Activated CD8-positive, alpha-beta memory T cell treated with anti-CD3 and anti-CD28 coated beads, Interleukin-2, amount 10 ng/mL, durations not matched to agents 7 days and 5 days (primary cell): ENCODE measurements around the gene TMCO5A. TPM values are rescaled to one million over a fixed set of nuclear protein-coding genes. Genes with fewer than 3 reads are reported as not detected.
"Not testable (repeated sequence)": the region's sequence is repeated elsewhere in the genome, so short reads cannot be mapped to it uniquely, and the experiment has no call there.

Experiments
- ATAC-seq: fragments of 150-1000 bp; cut with Tn5 transposase; one replicate; pipeline ENCODE4 v1.10.0; 2021; ENCODE audit warnings: moderate library complexity
- CTCF ChIA-PET: fragments of 350-600 bp; sonication (Branson Sonifier 250); formaldehyde crosslinking; loops from one replicate; lab custom pipeline; 2021; ENCODE audit warnings: antibody characterized with exemption; lab: Charles Lee
- DNase-seq: peaks from one replicate; pipeline ENCODE4 v3.0.0-alpha.2; 2020
- H3K27ac Mint-ChIP-seq: one replicate; pipeline ENCODE4 v1.8.0; 2021; ENCODE audit warnings: mild to moderate bottlenecking, mixed read lengths
- H3K27me3 Mint-ChIP-seq: one replicate; pipeline ENCODE4 v1.8.0; 2021; ENCODE audit warnings: mixed read lengths
- H3K36me3 Mint-ChIP-seq: one replicate; pipeline ENCODE4 v1.8.0; 2021; ENCODE audit warnings: mild to moderate bottlenecking, mixed read lengths
- H3K4me1 Mint-ChIP-seq: one replicate; pipeline ENCODE4 v1.8.0; 2021; ENCODE audit warnings: mixed read lengths
- H3K4me3 Mint-ChIP-seq: one replicate; pipeline ENCODE4 v1.8.0; 2021; ENCODE audit warnings: mild to moderate bottlenecking, moderate library complexity, mixed read lengths
- H3K9me3 Mint-ChIP-seq: one replicate; pipeline ENCODE4 v1.8.0; 2022; ENCODE audit warnings: low read depth, mixed read lengths
- total RNA-seq, 2 experiments: library from RNA; stranded (reverse); gene quantifications; one replicate each; pipeline ENCODE4 v1.2.3, GENCODE V29; 2021

TMCO5A gene
- total RNA-seq, 2 experiments from 2014 or later: not detected

- DNase-seq (no peak), ATAC-seq (no peak)
- Mint-ChIP-seq H3K4me1 (no peaks in the 10 kb centered on the region), H3K4me3 (no peak overlapping the region), H3K27me3 (no peaks in the 10 kb centered on the region), H3K36me3 (no peaks in the 10 kb centered on the region), H3K9me3 (no peaks in the 10 kb centered on the region), H3K27ac (no peak overlapping the region)
- CTCF ChIA-PET: no interaction called here
Observed at GRCh38 chr15:37931321-37931720, 3.1 kb upstream of the TMCO5A start.

- no peak overlapping the region for H3K4me3 Mint-ChIP-seq
- ATAC-seq: no peak
- H3K9me3 Mint-ChIP-seq: no peaks in the 10 kb centered on the region
- DNase-seq: no peak
- no peaks in the 10 kb centered on the region for H3K27me3 Mint-ChIP-seq
- CTCF ChIA-PET: no interaction called here
- no peaks in the 10 kb centered on the region for H3K4me1 Mint-ChIP-seq
- no peaks in the 10 kb centered on the region for H3K36me3 Mint-ChIP-seq
- no peak overlapping the region for H3K27ac Mint-ChIP-seq
Observed at GRCh38 chr15:37931868-37932267, 2.6 kb upstream of the TMCO5A start.

GRCh38 chr15:37932549-37932948 lies 1.9 kb upstream of the TMCO5A start:
- DNase-seq: no peak
- CTCF ChIA-PET: no interaction called here

GRCh38 chr15:37933666-37934065 lies 774 bp upstream of the TMCO5A start:
- CTCF ChIA-PET: no interaction called here

More at GRCh38 chr15:37932549-37932948, 1.9 kb upstream of the TMCO5A start:
- no peak overlapping the region for H3K27ac Mint-ChIP-seq
- no peak overlapping the region for H3K4me3 Mint-ChIP-seq
- ATAC-seq: no peak
- H3K4me1 Mint-ChIP-seq: no peaks in the 10 kb centered on the region
- H3K27me3 Mint-ChIP-seq: no peaks in the 10 kb centered on the region
- H3K9me3 Mint-ChIP-seq: no peaks in the 10 kb centered on the region
- no peaks in the 10 kb centered on the region for H3K36me3 Mint-ChIP-seq

GRCh38 chr15:37940876-37941275 lies 6.4 kb downstream of the TMCO5A start:
- Mint-ChIP-seq H3K27me3 (no peaks in the 10 kb centered on the region), H3K36me3 (no peaks in the 10 kb centered on the region), H3K4me3 (no peak overlapping the region), H3K27ac (no peak overlapping the region), H3K4me1 (no peaks in the 10 kb centered on the region), H3K9me3 (no peaks in the 10 kb centered on the region)
- no peak for ATAC-seq
- CTCF ChIA-PET: no interaction called here
- no peak for DNase-seq

More at GRCh38 chr15:37933666-37934065, 774 bp upstream of the TMCO5A start:
- ATAC-seq: no peak
- Mint-ChIP-seq H3K27ac (no peak overlapping the region), H3K4me3 (no peak overlapping the region), H3K9me3 (no peaks in the 10 kb centered on the region), H3K4me1 (no peaks in the 10 kb centered on the region), H3K27me3 (no peaks in the 10 kb centered on the region), H3K36me3 (no peaks in the 10 kb centered on the region)
- no peak for DNase-seq

GRCh38 chr15:37941779-37942178 lies 7.3 kb downstream of the TMCO5A start:
- Mint-ChIP-seq H3K9me3 (no peaks in the 10 kb centered on the region), H3K4me1 (no peaks in the 10 kb centered on the region), H3K4me3 (no peak overlapping the region), H3K27me3 (no peaks in the 10 kb centered on the region), H3K36me3 (no peaks in the 10 kb centered on the region), H3K27ac (no peak overlapping the region)
- CTCF ChIA-PET: no interaction called here
- ATAC-seq (no peak), DNase-seq (no peak)

GRCh38 chr15:37951999-37952398 lies 17.6 kb downstream of the TMCO5A start:
- no peak overlapping the region for H3K4me3 Mint-ChIP-seq
- no peaks in the 10 kb centered on the region for H3K9me3 Mint-ChIP-seq
- CTCF ChIA-PET: no interaction called here

GRCh38 chr15:37960742-37961141 lies 26.3 kb downstream of the TMCO5A start:
- H3K4me3 Mint-ChIP-seq, ATAC-seq, H3K27ac Mint-ChIP-seq, H3K9me3 Mint-ChIP-seq, DNase-seq, H3K36me3 Mint-ChIP-seq, H3K4me1 Mint-ChIP-seq, H3K27me3 Mint-ChIP-seq, CTCF ChIA-PET: not testable (repeated sequence)

More at GRCh38 chr15:37951999-37952398, 17.6 kb downstream of the TMCO5A start:
- no peaks in the 10 kb centered on the region for H3K27me3 Mint-ChIP-seq
- no peak for ATAC-seq
- no peak overlapping the region for H3K27ac Mint-ChIP-seq
- no peaks in the 10 kb centered on the region for H3K4me1 Mint-ChIP-seq
- no peaks in the 10 kb centered on the region for H3K36me3 Mint-ChIP-seq
- no peak for DNase-seq

- no peaks in the 10 kb centered on the region for H3K9me3 Mint-ChIP-seq
- no peaks in the 10 kb centered on the region for H3K36me3 Mint-ChIP-seq
- CTCF ChIA-PET: no interaction called here
- no peak for ATAC-seq
- DNase-seq: no peak
- no peak overlapping the region for H3K4me3 Mint-ChIP-seq
- no peak overlapping the region for H3K27ac Mint-ChIP-seq
- no peaks in the 10 kb centered on the region for H3K27me3 Mint-ChIP-seq
- no peaks in the 10 kb centered on the region for H3K4me1 Mint-ChIP-seq
Observed at GRCh38 chr15:37967788-37968187, 33.3 kb downstream of the TMCO5A start.

GRCh38 chr15:37973856-37974255 lies 39.4 kb downstream of the TMCO5A start:
- Mint-ChIP-seq H3K9me3 (no peaks in the 10 kb centered on the region), H3K27me3 (peaks cover 12% of the 10 kb centered on the region), H3K27ac (no peak overlapping the region), H3K4me3 (no peak overlapping the region), H3K36me3 (no peaks in the 10 kb centered on the region), H3K4me1 (no peaks in the 10 kb centered on the region)
- CTCF ChIA-PET: no interaction called here
- ATAC-seq: no peak
- DNase-seq: no peak

GRCh38 chr15:37978231-37978630 lies 43.8 kb downstream of the TMCO5A start:
- Mint-ChIP-seq H3K4me3 (no peak overlapping the region), H3K27me3 (peaks cover 15% of the 10 kb centered on the region), H3K4me1 (no peaks in the 10 kb centered on the region), H3K9me3 (no peaks in the 10 kb centered on the region), H3K36me3 (no peaks in the 10 kb centered on the region), H3K27ac (no peak overlapping the region)
- DNase-seq (no peak), ATAC-seq (no peak)
- CTCF ChIA-PET: no interaction called here

GRCh38 chr15:37979671-37980409 lies 45.4 kb downstream of the TMCO5A start:
- Mint-ChIP-seq H3K27ac (no peak overlapping the region), H3K9me3 (no peaks in the 10 kb centered on the region), H3K4me1 (no peaks in the 10 kb centered on the region), H3K27me3 (peaks cover 10% of the 10 kb centered on the region), H3K36me3 (no peaks in the 10 kb centered on the region), H3K4me3 (no peak overlapping the region)
- ATAC-seq: no peak
- CTCF ChIA-PET: no interaction called here
- no peak for DNase-seq

GRCh38 chr15:37981201-37981600 lies 46.8 kb downstream of the TMCO5A start:
- Mint-ChIP-seq H3K9me3 (no peaks in the 10 kb centered on the region), H3K4me1 (no peaks in the 10 kb centered on the region), H3K4me3 (no peak overlapping the region), H3K27me3 (peaks cover 10% of the 10 kb centered on the region), H3K36me3 (no peaks in the 10 kb centered on the region), H3K27ac (no peak overlapping the region)
- no peak for ATAC-seq
- DNase-seq: no peak
- CTCF ChIA-PET: interaction anchor here (0.9 kb wide), 1 partner anchor 22 kb away, joined by 3 read pairs; no protein-coding TSS in a partner anchor

GRCh38 chr15:37981775-37982174 lies 47.3 kb downstream of the TMCO5A start:
- Mint-ChIP-seq H3K27me3 (peaks cover 14% of the 10 kb centered on the region), H3K4me1 (no peaks in the 10 kb centered on the region), H3K36me3 (no peaks in the 10 kb centered on the region), H3K4me3 (no peak overlapping the region), H3K9me3 (no peaks in the 10 kb centered on the region), H3K27ac (no peak overlapping the region)
- ATAC-seq (no peak), DNase-seq (no peak)
- CTCF ChIA-PET: interaction anchor here (0.9 kb wide), 1 partner anchor 22 kb away, joined by 3 read pairs; no protein-coding TSS in a partner anchor
